ENCODE measurements around the gene SPATA25. TPM values are rescaled to one million over a fixed set of nuclear protein-coding genes. Genes with fewer than 3 reads are reported as not detected.

SPATA25 gene
- total and polyA plus RNA-seq, 7 experiments from 2014 or later = 1.0 to 3.9 (median 1.2) TPM; not detected in 2

DNA sequence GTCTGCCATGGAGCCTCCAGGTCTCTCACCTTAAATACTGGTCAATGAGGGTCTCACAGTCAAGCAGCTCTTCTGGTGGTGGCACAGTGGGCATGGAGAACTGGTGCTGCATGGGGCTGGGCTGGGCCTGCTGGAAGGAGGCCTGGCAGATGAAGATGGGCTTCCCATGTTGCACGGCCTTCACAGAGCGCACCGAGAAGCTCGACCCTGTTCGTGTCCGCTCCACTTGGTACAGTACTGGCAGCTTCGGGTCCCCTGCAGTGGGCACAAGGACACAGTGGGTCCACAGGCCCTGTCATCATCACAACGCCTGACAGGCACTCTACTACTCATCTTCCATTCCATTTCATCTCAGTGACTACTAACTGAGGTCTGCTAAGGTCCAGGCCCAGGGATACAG, 39.0 kb downstream of the SPATA25 start:
- peaks cover 5 to 82% (median 26%) of the 10 kb centered on the region in 3 experiments for H3K36me3 ChIP-seq (ENCODE audit: control insufficient read depth in 2 of 3, insufficient read depth in 3 of 3, low read length in 3 of 3)
- H3K9me3 Mint-ChIP-seq = no peaks in the 10 kb centered on the region
- H3K4me3 ChIP-seq (ENCODE audit: low read length) = no peak overlapping the region
- ChIA-PET CTCF (no interaction called here), POLR2A (no interaction called here)
- no peaks in the 10 kb centered on the region for H3K27me3 ChIP-seq (ENCODE audit: control insufficient read depth in 2 of 2, insufficient read depth in 2 of 2, low read length in 2 of 2)
- intact Hi-C loops (cut with micrococcal nuclease) = no loop called here
- no peaks in the 10 kb centered on the region for H3K9me3 ChIP-seq (ENCODE audit: control insufficient read depth in 2 of 3, low read length in 3 of 3)
- DNase-seq (no peak), ATAC-seq (no peak)
- no peak overlapping the region for H3K27ac ChIP-seq (ENCODE audit: low read depth, low read length)
- peaks cover 5 to 14% (median 7%) of the 10 kb centered on the region in 7 donors for H3K4me1 Mint-ChIP-seq
- H3K4me1 ChIP-seq (ENCODE audit: control insufficient read depth in 2 of 2, insufficient read depth in 2 of 2, low read length in 2 of 2) = no peaks in the 10 kb centered on the region
- H3K27me3 Mint-ChIP-seq = no peaks in the 10 kb centered on the region
- H3K27ac Mint-ChIP-seq = peak overlapping the region in 1 of 9 donors; percentile 56
- peak overlapping the region in 1 of 10 donors; percentile 10 for H3K4me3 Mint-ChIP-seq
- peaks cover 8 to 50% (median 15%) of the 10 kb centered on the region in 5 donors for H3K36me3 Mint-ChIP-seq

DNA sequence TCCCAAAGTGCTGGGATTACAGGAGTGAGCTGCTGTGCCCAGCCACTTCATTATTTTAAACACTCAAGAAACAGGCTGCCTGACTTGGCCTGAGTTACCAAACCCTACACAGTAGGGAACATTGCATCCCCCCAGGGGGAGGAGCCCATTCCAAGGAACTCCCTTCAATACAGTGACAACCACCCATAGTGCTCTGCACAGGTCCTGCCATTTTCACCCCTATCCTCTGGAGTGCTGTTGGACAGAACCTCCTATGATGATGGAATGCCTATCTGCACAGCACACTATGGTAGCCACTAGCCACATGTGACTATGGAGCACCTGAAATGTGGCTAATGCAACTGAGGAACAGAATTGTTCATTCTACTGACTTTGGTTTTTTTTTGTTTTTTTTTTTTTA, 42.0 kb downstream of the SPATA25 start:
- no peak overlapping the region for H3K4me3 Mint-ChIP-seq
- intact Hi-C loops (cut with micrococcal nuclease) = no loop called here
- H3K4me1 ChIP-seq (ENCODE audit: control insufficient read depth in 2 of 2, insufficient read depth in 2 of 2, low read length in 2 of 2) = no peaks in the 10 kb centered on the region
- H3K27me3 Mint-ChIP-seq = no peaks in the 10 kb centered on the region
- ChIA-PET CTCF (no interaction called here), POLR2A (interaction anchor here (0.7 kb wide), 2 partner anchors 11 to 479 kb away, joined by 3 to 5 read pairs; no protein-coding TSS in a partner anchor)
- no peak overlapping the region for H3K4me3 ChIP-seq (ENCODE audit: low read length)
- peaks cover 4 to 45% (median 14%) of the 10 kb centered on the region in 5 donors for H3K36me3 Mint-ChIP-seq
- no peaks in the 10 kb centered on the region for H3K9me3 ChIP-seq (ENCODE audit: control insufficient read depth in 2 of 3, low read length in 3 of 3)
- DNase-seq (no peak), ATAC-seq (no peak)
- no peaks in the 10 kb centered on the region for H3K9me3 Mint-ChIP-seq
- H3K27ac Mint-ChIP-seq = no peak overlapping the region
- H3K4me1 Mint-ChIP-seq = peaks cover 0 to 7% (median 3%) of the 10 kb centered on the region in 7 donors
- H3K27ac ChIP-seq (ENCODE audit: low read depth, low read length) = no peak overlapping the region
- H3K36me3 ChIP-seq (ENCODE audit: control insufficient read depth in 2 of 3, insufficient read depth in 3 of 3, low read length in 3 of 3) = peaks cover 0 to 84% (median 31%) of the 10 kb centered on the region in 3 experiments
- H3K27me3 ChIP-seq (ENCODE audit: control insufficient read depth in 2 of 2, insufficient read depth in 2 of 2, low read length in 2 of 2) = no peaks in the 10 kb centered on the region

DNA sequence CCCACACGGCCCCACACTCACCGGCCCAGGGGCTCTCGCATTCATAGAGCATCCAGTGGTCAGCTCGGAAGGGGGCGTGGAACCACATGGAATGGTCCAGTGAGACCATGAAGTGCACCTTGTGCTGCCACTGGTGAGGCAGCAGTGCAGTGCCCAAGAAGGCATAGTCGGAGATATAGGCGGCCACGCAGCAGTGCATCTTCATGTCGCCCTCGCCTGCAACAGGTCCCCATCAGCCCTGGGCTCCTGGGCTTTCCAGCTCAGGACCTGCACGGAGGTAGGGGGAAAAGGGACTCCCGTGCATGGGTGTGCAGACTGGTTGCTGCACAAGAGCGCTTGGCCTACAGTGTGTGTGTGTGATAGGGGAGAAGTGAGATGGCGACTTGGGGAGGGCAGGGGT, 43.9 kb downstream of the SPATA25 start:
- Mint-ChIP-seq H3K9me3 (no peaks in the 10 kb centered on the region), H3K27ac (no peak overlapping the region), H3K4me1 (peaks cover 0 to 4% (median under 1%) of the 10 kb centered on the region in 7 donors), H3K4me3 (no peak overlapping the region), H3K27me3 (no peaks in the 10 kb centered on the region), H3K36me3 (peaks cover 0 to 32% (median 5%) of the 10 kb centered on the region in 5 donors)
- H3K27me3 ChIP-seq (ENCODE audit: control insufficient read depth in 2 of 2, insufficient read depth in 2 of 2, low read length in 2 of 2) = no peaks in the 10 kb centered on the region
- intact Hi-C loops (cut with micrococcal nuclease) = no loop called here
- no peak overlapping the region for H3K4me3 ChIP-seq (ENCODE audit: low read length)
- POLR2A ChIA-PET = no interaction called here
- ATAC-seq (no peak), DNase-seq (no peak)
- no peaks in the 10 kb centered on the region for H3K9me3 ChIP-seq (ENCODE audit: control insufficient read depth in 2 of 3, low read length in 3 of 3)
- H3K27ac ChIP-seq (ENCODE audit: low read depth, low read length) = no peak overlapping the region
- H3K4me1 ChIP-seq (ENCODE audit: control insufficient read depth in 2 of 2, insufficient read depth in 2 of 2, low read length in 2 of 2) = no peaks in the 10 kb centered on the region
- peaks cover 0 to 74% (median 31%) of the 10 kb centered on the region in 3 experiments for H3K36me3 ChIP-seq (ENCODE audit: control insufficient read depth in 2 of 3, insufficient read depth in 3 of 3, low read length in 3 of 3)
- CTCF ChIA-PET = no interaction called here

DNA sequence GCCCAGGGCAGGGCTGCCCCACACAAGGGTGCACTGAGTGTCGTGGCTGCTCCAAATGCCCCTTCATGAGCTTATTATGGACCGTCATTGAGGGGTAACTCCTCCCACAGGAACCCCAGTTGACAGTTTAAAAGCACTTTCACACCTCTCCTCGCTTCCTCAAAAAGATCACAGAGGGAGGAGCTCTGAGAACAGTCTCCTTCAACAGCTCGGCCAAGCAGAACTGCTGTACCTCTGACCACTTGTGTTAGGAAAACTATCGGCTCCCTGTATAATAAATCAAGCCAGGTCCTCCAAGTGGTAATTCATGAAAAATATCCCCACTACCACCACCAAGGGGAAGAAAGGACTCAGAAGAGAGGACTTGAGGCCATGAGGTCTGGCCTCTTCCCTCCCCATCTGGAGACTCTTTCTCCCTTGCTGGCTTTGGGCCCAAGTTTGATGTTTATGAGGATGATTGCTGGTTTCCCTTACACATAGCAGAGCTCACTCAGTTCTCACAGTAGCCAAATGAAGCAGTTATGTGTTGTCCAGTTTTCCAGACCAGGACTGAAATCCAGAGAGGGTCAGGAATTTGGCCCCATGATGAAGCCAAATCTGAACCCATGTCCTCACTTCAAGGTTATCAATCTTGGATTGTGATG, 45.1 kb downstream of the SPATA25 start:
- H3K27ac ChIP-seq (ENCODE audit: low read depth, low read length) = no peak overlapping the region
- H3K27me3 ChIP-seq (ENCODE audit: control insufficient read depth in 2 of 2, insufficient read depth in 2 of 2, low read length in 2 of 2) = no peaks in the 10 kb centered on the region
- peaks cover 0 to 29% (median 5%) of the 10 kb centered on the region in 5 donors for H3K36me3 Mint-ChIP-seq
- no peaks in the 10 kb centered on the region for H3K27me3 Mint-ChIP-seq
- no peaks in the 10 kb centered on the region for H3K4me1 ChIP-seq (ENCODE audit: control insufficient read depth in 2 of 2, insufficient read depth in 2 of 2, low read length in 2 of 2)
- no peaks in the 10 kb centered on the region for H3K9me3 Mint-ChIP-seq
- H3K4me1 Mint-ChIP-seq = peaks cover 0 to 3% (median 0%) of the 10 kb centered on the region in 7 donors
- ATAC-seq (peak; percentile 65), DNase-seq (no peak)
- POLR2A ChIA-PET = no interaction called here
- peaks cover 0 to 65% (median 31%) of the 10 kb centered on the region in 3 experiments for H3K36me3 ChIP-seq (ENCODE audit: control insufficient read depth in 2 of 3, insufficient read depth in 3 of 3, low read length in 3 of 3)
- H3K4me3 Mint-ChIP-seq = no peak overlapping the region
- CTCF ChIA-PET = no interaction called here
- H3K27ac Mint-ChIP-seq = no peak overlapping the region
- no peak overlapping the region for H3K4me3 ChIP-seq (ENCODE audit: low read length)
- H3K9me3 ChIP-seq (ENCODE audit: control insufficient read depth in 2 of 3, low read length in 3 of 3) = no peaks in the 10 kb centered on the region
- intact Hi-C loops (cut with micrococcal nuclease) = no loop called here

DNA sequence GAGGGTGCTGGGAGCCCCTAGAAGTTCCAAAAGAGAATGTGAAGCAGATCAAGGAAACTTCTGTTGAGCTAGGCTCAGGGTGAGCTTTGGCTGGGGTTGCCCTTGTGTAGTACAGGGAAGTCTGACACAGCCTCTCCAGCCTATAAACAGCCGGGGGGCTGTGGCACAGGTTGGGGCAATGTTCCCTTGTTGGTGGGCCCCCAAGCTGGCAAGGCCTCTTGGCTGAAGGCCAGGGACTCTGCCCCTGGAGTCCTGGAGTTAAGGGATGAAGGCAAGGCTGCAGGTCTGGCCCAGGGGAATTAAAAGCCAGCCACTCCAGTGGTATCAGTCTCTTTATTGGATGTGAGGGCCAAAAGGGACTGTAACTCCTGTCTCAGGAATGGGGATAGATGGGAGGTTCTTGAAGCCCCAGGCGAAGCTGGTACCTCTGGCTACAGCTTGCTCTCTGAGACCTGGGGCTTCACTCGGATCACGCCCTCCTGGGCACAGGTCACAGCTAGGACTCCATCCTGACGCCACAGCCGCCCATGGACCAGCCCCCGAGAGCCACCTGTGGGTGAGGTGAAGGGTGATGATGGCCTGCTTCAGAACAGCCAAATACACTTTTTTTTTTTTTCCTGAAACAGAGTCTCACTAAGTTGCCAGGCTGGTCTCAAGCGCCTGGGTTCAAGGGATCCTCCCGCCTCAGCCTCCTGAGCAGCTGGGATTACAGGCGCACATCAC, 45.9 kb downstream of the SPATA25 start:
- no peaks in the 10 kb centered on the region for H3K9me3 Mint-ChIP-seq
- ChIA-PET CTCF (no interaction called here), POLR2A (no interaction called here)
- H3K27me3 ChIP-seq (ENCODE audit: control insufficient read depth in 2 of 2, insufficient read depth in 2 of 2, low read length in 2 of 2) = no peaks in the 10 kb centered on the region
- H3K9me3 ChIP-seq (ENCODE audit: control insufficient read depth in 2 of 3, low read length in 3 of 3) = no peaks in the 10 kb centered on the region
- H3K27ac Mint-ChIP-seq = no peak overlapping the region
- H3K4me1 Mint-ChIP-seq = peaks cover 0 to 3% (median 0%) of the 10 kb centered on the region in 7 donors
- intact Hi-C loops (cut with micrococcal nuclease) = no loop called here
- no peaks in the 10 kb centered on the region for H3K4me1 ChIP-seq (ENCODE audit: control insufficient read depth in 2 of 2, insufficient read depth in 2 of 2, low read length in 2 of 2)
- ATAC-seq (no peak), DNase-seq (no peak)
- H3K4me3 ChIP-seq (ENCODE audit: low read length) = no peak overlapping the region
- no peak overlapping the region for H3K4me3 Mint-ChIP-seq
- H3K36me3 ChIP-seq (ENCODE audit: control insufficient read depth in 2 of 3, insufficient read depth in 3 of 3, low read length in 3 of 3) = peaks cover 0 to 60% (median 30%) of the 10 kb centered on the region in 3 experiments
- H3K27ac ChIP-seq (ENCODE audit: low read depth, low read length) = no peak overlapping the region
- H3K27me3 Mint-ChIP-seq = no peaks in the 10 kb centered on the region
- H3K36me3 Mint-ChIP-seq = peaks cover 0 to 29% (median 5%) of the 10 kb centered on the region in 5 donors

DNA sequence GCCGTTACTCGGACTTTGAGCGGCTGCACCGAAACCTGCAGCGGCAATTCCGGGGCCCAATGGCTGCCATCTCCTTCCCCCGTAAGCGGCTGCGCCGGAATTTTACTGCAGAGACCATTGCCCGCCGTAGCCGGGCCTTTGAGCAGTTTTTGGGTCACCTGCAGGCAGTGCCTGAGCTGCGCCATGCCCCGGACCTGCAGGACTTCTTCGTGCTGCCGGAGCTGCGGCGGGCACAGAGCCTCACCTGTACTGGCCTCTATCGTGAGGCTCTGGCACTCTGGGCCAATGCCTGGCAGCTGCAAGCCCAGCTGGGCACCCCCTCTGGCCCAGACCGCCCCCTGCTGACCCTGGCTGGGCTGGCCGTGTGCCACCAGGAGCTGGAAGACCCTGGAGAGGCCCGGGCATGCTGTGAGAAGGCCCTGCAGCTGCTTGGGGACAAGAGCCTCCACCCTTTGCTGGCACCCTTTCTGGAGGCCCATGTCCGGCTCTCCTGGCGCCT, 46.7 kb downstream of the SPATA25 start:
- Histone ChIP-seq H3K27me3 (ENCODE audit: control insufficient read depth in 2 of 2, insufficient read depth in 2 of 2, low read length in 2 of 2) (no peaks in the 10 kb centered on the region), H3K36me3 (ENCODE audit: control insufficient read depth in 2 of 3, insufficient read depth in 3 of 3, low read length in 3 of 3) (peaks cover 0 to 52% (median 22%) of the 10 kb centered on the region in 3 experiments), H3K27ac (ENCODE audit: low read depth, low read length) (no peak overlapping the region), H3K4me1 (ENCODE audit: control insufficient read depth in 2 of 2, insufficient read depth in 2 of 2, low read length in 2 of 2) (no peaks in the 10 kb centered on the region), H3K4me3 (ENCODE audit: low read length) (no peak overlapping the region), H3K9me3 (ENCODE audit: control insufficient read depth in 2 of 3, low read length in 3 of 3) (no peaks in the 10 kb centered on the region)
- Mint-ChIP-seq H3K4me1 (peaks cover 0 to 6% (median 0%) of the 10 kb centered on the region in 7 donors), H3K9me3 (no peaks in the 10 kb centered on the region), H3K27me3 (no peaks in the 10 kb centered on the region), H3K36me3 (peaks cover 0 to 25% (median 6%) of the 10 kb centered on the region in 5 donors), H3K27ac (no peak overlapping the region), H3K4me3 (no peak overlapping the region)
- ChIA-PET CTCF (no interaction called here), POLR2A (interaction anchor here (1.2 kb wide), 1 partner anchor 16 kb away, joined by 3 read pairs; the partner anchor contains the start of gene ACOT8)
- ATAC-seq (no peak), DNase-seq (no peak)
- intact Hi-C loops (cut with micrococcal nuclease) = no loop called here
